Mammary epithelial cell (primary cell): ENCODE measurements around the gene RAB8B.

ENCODE experiments used
- CTCF ChIP-seq, 2 donors: IDR thresholded peaks in 1 of 2; conservative IDR thresholded peaks in 1 of 2; 2 replicates each; pipeline ENCODE4 v1.5.1; 2011 to 2012; ENCODE audit warnings: inconsistent platforms in 2 of 2, low read length in 2 of 2, mild to moderate bottlenecking in 2 of 2, control low read depth in 1 of 2, low read depth in 1 of 2; ENCODE audit not compliant: insufficient read depth in 1 of 2; ENCODE audit errors: extremely low read depth in 1 of 2
- EZH2 ChIP-seq: IDR thresholded peaks from 2 replicates; pipeline ENCODE4 v1.6.1; 2012; ENCODE audit warnings: low read length, inconsistent platforms, borderline replicate concordance

DNA sequence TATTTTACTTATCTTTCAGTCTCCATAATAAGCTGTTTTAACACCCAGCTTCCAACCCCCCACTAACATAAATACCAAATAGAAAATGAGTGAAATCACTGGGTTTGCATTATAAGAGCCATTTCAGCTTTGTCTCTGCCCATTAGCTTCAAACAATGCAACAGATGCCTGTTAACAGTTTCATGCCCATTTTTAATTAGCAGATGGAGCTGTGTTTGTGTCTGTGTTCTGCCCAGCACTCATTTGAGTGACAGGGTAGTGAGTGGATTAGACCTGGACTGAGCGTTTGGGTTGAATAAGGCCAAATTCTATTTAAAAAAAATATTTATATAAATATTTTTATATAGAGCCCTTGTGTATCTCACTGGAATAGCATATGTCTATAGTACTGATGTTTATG, 7.4 kb downstream of the RAB8B start:
- no peak for TF ChIP-seq CTCF (conservative IDR thresholded peaks at IDR 0.05 in 1 of 2, IDR thresholded peaks at IDR 0.05 in 1 of 2; ENCODE audit: extremely low read depth in 1 of 2, insufficient read depth in 1 of 2, low read depth in 1 of 2, low read length in 2 of 2)
- TF ChIP-seq EZH2: no peak
